Stimulated activated CD4-positive, alpha-beta T cell treated with anti-CD3 and anti-CD28 coated beads, Interleukin-4, amount 100 ng/mL, for 4 hours (primary cell): ENCODE results near the gene MYH13.
A peak's percentile ranks its signal among the peaks of the same experiment; 100 is the strongest.

ENCODE experiments used
- DNase-seq, 2 experiments: peaks; one replicate each; pipeline ENCODE4 v3.0.0-alpha.2; 2020

The MYH13 gene

GRCh38 chr17:10339051-10339450 lies 33.8 kb downstream of the MYH13 start:
- DNase-seq: no peak

- DNase-seq: no peak
Observed at GRCh38 chr17:10337976-10338375, 34.8 kb downstream of the MYH13 start.

GRCh38 chr17:10337136-10337535 lies 35.7 kb downstream of the MYH13 start:
- DNase-seq: no peak

- DNase-seq: no peak
Observed at GRCh38 chr17:10336393-10336792, 36.4 kb downstream of the MYH13 start.

- DNase-seq: no peak
Observed at GRCh38 chr17:10332515-10332914, 40.3 kb downstream of the MYH13 start.

- DNase-seq: no peak
Observed at GRCh38 chr17:10328971-10329923, 43.6 kb downstream of the MYH13 start.

GRCh38 chr17:10328206-10328605 lies 44.6 kb downstream of the MYH13 start:
- DNase-seq: no peak

- peak; percentile 28 to 57 for DNase-seq
Observed at GRCh38 chr17:10327640-10328039, 45.2 kb downstream of the MYH13 start.

GRCh38 chr17:10325031-10325695 lies 47.6 kb downstream of the MYH13 start:
- no peak for DNase-seq

GRCh38 chr17:10323812-10324610 lies 48.8 kb downstream of the MYH13 start:
- DNase-seq: no peak

GRCh38 chr17:10318535-10318934 lies 54.3 kb downstream of the MYH13 start:
- no peak for DNase-seq

- no peak for DNase-seq
Observed at GRCh38 chr17:10317543-10317834, 55.3 kb downstream of the MYH13 start.

GRCh38 chr17:10316801-10317542 lies 55.8 kb downstream of the MYH13 start:
- DNase-seq: no peak

- DNase-seq: no peak
Observed at GRCh38 chr17:10314329-10314728, 58.5 kb downstream of the MYH13 start.

GRCh38 chr17:10313037-10313672 lies 59.7 kb downstream of the MYH13 start:
- DNase-seq: no peak

GRCh38 chr17:10311131-10311530 lies 61.7 kb downstream of the MYH13 start:
- DNase-seq: no peak

- no peak for DNase-seq
Observed at GRCh38 chr17:10309003-10309974, 63.5 kb downstream of the MYH13 start.

- DNase-seq: no peak
Observed at GRCh38 chr17:10306585-10306984, 66.2 kb downstream of the MYH13 start.

GRCh38 chr17:10305398-10305797 lies 67.4 kb downstream of the MYH13 start:
- no peak for DNase-seq

- DNase-seq: no peak
Observed at GRCh38 chr17:10304758-10305300, 68.0 kb downstream of the MYH13 start.

- no peak for DNase-seq
Observed at GRCh38 chr17:10297691-10298090, 75.1 kb downstream of the MYH13 start.
